ENCODE data around the gene EYS.

The EYS gene

DNA sequence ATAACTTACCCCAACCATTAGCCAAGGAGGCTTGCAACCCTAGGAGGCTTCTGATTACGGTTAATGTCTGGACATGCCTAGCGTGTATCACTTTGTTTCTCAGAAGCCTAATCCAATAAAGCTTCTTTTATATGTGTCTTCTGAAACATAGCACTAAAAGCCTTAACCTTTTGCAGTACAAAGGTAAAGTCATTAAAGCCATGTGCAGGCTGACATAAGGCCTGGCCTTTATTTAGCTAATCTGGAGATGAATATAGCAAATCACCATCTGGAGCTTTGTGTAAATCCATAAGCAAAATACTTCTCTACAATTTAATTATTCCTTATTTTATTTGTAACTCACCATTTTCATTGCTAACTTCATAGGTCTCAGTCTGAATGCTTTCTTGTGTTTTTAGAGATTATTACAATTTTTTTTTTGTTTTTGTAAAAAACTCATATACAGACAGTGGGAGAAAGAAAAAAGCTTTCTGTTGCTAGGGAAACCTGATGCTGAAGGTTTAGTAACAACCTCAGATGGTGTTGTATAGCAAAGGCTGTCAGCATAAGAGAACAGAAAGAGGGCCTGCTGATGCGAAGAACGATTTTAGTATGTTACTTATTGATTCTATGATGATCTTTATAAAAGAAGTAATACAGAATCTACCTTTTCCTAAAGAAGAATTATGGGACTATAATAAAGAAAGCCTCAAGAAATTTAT is at the start of gene EYS:
TSS of gene EYS (minus strand) at position 101 of the 701 bp plus-strand sequence. CDS start 211,816 bp downstream, outside the sequence.
- in situ Hi-C loops (cut with MboI; ENCODE audit: low sequenced_read_pairs), result no loop called here

DNA sequence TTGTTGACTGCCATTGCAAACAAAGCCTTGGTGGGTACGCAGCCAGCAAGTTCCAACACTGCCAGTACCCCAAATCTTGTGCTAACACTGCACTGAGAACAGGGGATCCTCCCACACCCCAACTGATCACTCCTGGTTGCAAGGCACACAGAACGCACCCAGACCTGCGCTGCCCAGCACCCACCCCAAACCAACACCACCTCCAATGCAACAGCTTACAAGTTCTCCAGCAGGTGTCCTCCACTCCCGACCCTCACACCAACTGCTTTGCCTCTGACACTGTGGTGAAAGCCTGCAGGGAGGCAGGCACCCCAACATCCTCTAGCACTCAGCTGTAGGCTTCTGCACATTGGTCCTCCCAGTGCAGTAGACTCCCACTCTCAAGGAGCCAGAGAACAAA is 39.3 kb upstream of the EYS start:
- in situ Hi-C loops (cut with MboI; ENCODE audit: low sequenced_read_pairs), result no loop called here

DNA sequence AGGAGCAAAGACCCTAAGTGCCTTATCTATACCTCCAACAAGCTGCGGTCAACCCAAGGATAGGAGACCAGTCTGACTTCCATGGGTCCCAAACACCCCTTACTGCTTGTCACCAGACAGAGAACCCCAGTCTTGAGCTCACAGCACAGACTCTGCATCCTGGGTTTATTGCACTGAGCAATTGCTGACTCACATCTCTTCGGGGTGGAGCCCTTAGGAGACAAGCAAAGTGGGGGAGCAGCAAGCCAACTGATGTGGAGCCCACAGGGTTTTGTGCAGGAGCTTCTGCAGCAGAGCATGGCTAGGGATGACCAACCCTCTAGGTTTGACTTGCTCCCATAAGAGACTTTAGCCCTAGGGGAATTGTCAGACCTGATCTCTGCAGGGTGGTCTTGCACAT is 38.6 kb upstream of the EYS start:
- in situ Hi-C loops (cut with MboI; ENCODE audit: low sequenced_read_pairs), result no loop called here

DNA sequence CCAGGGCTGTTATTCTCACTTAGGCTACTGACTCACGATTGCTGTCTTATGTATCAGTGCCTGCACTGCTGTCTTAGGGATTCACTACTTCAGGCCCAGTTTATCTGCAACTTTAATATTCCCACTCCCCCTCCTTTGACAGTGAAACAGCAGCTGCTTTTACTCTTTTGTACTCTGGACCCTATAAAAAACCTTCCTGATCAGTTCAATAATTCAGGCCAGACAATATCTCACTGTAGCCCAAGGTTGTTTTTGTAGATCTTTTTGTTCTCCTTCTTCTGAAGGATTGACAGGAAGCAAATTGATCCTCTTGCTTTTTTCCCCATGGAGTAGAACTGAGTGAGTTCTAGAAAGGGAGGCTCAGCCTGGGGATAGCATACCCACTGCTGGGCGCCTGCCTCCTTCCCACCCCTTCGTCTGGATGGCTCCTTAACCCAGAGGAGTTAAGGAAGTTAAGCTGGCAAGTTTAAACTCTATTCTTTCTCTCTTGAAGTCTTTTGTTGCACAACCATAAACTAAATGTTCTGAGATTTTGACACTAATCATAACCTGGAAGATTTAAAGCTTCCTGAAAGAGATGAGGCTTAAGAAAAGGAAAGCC is 22.0 kb upstream of the EYS start:
- in situ Hi-C loops (cut with MboI; ENCODE audit: low sequenced_read_pairs), result no loop called here

DNA sequence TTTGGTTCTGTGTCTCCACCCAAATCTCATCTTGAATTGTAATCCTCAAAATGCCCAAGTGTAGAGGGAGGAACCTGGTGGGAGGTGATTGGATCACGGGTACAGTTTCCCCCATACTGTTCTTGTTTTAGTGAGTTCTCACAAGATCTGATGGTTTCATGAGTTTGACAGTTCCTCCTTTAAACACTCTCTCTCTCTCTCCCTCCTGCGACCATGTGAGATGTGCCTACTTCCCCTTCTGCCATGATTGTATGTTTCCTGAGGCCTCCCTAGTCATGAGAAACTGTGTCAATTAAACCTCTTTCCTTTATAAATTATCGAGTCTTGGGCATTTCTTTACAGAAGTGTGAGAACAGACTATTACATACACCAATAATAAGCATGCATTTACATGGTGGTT is 12.1 kb upstream of the EYS start:
- in situ Hi-C loops (cut with MboI; ENCODE audit: low sequenced_read_pairs), result no loop called here

DNA sequence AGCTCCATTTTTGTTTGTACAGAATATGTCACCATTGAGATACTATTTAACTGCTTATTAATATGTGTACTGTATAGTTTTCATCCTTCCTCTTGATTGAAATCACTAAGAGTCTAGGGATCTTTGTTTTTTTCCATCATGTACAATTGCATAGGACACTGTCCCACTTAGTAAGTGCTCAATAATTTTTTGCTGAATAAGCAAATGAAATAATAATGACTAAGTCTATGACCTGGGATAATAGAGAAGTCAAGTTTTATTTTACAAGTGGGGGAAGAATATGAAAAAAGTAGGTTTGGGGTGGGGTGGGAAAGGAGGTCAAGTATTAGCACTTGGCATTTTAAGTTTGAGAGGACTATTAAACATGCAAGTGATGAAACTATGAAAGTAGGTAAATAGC is 4.5 kb upstream of the EYS start:
- in situ Hi-C loops (cut with MboI; ENCODE audit: low sequenced_read_pairs), result no loop called here

DNA sequence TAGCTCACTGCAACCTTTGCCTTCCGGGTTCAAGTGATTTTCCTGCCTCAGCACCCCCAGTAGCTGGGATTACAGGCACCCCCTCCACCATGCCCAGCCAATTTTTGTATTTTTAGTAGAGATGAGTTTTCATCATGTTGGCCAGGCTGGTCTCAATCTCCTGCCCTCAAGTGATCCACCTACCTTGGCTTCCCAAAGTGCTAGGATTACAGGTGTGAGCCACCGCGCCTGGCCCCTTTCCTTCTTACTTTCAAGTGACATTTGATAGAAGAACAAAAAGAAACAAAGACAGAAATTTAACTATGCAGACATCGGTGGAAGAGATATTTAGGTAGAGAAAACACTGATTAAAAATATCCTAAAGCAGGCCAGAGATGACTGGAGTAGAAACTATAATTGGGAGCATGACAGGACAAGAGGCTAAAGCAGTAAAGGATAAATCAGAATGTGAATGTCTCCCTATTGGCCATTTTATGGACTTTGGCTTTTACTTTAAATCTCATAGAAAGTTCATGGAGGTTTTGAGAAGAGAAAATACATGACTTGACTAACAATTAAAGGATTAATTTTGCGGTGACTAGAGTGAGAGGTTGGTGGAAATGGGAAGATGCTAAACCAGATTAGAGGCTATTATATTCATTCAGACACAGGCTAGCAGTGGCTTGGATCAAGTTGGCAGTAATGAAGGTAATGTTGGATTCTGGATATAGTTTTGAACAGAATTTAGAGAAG is 2.2 kb upstream of the EYS start:
- in situ Hi-C loops (cut with MboI; ENCODE audit: low sequenced_read_pairs), result no loop called here

DNA sequence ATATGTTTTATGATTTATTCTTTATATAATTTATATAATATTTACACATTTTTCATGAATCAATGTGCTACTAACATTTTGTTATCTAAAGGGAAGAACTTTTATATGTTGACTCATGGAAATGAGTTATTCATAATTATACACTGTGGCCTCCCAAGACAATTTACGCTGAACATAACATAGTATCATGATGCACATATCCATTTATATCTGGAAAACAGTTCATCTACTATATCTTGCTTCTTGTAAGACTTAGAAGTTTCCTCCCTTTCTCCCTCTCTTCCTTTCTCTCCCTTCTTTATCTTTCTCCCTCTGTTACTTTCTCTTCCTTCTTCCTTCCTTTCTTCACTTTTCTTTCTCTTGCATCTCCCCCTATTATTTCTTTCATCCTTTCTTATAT is 1.1 kb upstream of the EYS start:
- in situ Hi-C loops (cut with MboI; ENCODE audit: low sequenced_read_pairs), result no loop called here

DNA sequence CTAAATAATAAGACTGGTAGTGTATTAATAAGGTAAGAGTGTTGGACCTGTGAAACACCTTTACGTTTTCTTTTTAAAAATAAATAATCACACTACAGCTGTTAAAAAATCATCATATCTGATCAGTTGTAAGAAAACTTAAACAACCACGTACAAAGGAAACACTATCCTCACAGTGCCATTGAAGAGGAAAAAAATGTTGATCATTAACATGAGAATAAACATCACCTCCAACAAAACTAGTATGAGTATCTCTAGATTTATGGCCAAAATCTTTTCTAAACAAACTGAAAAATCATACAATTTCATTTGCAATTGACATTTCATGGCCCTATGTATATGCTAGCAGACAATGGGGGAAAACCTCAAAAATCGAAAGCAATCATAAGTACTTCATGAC is 590 bp downstream of the EYS start:
- in situ Hi-C loops (cut with MboI; ENCODE audit: low sequenced_read_pairs), result no loop called here

DNA sequence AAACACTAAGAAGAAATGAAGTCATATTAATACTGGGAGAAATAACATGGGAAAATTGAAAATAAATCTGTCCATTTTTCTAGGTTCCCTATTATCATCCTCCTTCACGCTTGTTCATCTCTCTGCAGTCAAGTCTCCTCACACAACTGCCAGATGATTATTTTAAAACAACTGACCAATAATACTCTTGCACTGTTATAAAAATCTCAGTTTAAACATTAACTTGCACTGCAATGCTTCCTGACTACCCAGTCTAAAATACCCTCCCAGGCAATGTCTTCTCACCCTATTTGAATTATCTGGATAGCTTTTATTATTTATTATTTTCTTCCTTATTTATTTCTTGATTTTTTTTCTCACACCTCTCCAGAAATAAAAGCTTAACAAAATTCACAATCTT is 5.7 kb downstream of the EYS start:
- in situ Hi-C loops (cut with MboI; ENCODE audit: low sequenced_read_pairs), result no loop called here

DNA sequence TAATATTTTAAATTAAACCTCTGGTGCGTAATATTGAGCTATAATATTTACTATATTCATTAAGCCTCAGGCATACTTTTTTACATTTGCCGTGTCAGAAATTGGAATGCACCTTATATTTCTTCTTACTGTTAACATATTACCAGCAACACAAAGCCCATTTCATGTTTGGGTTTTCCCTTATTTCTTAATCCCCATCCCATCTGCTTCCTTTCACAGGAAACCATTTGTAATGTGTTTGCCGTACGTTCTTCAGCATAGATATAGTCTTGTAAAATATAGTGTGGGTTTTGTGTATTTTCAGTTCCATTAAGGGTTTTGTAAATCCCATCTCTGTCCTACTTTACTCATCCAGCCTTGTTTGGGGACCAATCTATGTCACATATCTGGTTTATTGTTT is 6.5 kb downstream of the EYS start:
- in situ Hi-C loops (cut with MboI; ENCODE audit: low sequenced_read_pairs), result no loop called here

DNA sequence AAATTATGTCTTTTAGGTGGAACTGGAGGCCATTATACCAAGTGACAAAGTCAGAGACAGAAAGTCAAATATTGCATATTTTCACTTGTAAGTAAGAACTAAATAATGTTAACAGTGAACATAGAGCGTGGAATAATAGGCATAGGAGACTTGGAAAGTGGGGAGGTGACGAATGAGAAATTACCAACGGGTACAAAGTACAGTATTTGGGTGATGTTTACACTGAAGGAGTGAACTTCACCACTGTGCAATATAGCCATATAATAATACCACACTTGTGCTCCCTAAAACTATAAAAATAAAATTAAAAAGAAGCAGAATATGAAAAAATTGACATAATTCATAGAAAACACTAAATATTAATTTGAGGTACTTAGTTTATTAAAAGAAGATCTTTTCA is 14.9 kb downstream of the EYS start:
- in situ Hi-C loops (cut with MboI; ENCODE audit: low sequenced_read_pairs), result no loop called here

DNA sequence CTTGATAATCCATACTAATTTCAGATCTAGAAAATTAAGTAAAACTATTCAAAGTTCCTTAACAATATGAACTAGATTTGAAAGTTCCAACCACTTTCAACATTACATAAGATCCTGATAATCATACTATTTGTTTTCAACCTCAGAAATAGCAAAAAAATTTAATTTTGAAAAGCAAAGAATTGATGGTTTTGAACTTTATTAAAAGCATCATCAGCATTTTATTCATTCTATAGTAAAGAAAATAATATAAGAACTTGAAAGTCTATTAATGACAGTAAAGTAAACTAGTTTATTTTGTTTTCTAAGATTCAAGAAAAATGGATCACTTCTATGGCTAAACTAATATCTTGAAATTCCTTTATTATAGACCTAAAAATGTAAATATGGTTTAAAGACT is 26.8 kb downstream of the EYS start:
- in situ Hi-C loops (cut with MboI; ENCODE audit: low sequenced_read_pairs), result no loop called here

DNA sequence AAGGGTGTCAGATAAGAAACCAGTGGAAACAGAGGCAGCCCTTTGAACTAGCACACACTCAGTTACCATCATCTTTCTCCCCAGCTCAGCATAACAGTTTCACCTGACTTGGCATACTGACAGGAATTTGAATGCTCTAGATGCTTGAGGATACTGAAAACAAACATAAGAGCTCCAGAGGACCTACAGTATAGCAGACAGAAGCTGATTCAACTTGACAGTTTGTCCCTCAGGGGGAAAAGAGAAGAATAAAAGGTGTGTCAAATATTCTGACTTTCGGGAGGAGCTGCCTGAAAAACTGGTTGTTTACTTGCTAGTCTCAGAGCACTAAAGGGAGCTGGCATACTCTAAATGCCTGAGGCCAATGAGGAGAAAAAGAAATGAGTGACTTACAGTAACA is 35.1 kb downstream of the EYS start:
- in situ Hi-C loops (cut with MboI; ENCODE audit: low sequenced_read_pairs), result no loop called here

DNA sequence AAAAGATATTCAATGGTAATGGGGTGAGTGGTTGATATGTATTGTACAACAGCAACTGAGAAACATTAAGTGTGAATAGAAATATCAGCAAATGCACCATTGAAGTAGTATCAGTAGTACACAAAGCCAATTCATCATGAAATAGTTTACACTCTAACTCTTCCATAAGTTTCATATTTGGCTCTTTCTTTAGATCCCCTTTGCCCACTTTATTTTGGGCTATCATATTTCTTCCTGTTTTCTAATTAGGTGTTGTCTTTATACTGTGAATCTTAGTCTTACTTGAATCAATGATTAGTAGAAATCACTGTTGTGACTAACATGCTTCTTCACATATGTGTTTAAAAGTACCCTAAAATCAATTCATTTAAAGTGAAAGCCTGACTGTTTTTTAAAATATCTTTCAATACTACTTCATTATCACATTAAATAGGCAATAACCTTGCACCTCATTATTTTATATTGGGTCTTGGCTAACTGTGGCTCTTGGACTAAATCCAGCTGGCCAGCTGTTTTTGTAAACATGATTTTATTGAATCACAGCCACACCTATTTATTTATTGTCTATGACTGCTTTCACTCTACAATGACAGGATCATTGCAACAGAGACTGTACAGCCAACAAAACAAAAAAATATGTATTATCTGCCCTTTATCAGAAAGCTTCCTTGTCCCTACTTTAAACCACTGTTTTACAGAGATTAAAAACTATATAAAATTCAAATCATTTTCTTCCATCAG is 38.9 kb downstream of the EYS start:
- in situ Hi-C loops (cut with MboI; ENCODE audit: low sequenced_read_pairs), result no loop called here

DNA sequence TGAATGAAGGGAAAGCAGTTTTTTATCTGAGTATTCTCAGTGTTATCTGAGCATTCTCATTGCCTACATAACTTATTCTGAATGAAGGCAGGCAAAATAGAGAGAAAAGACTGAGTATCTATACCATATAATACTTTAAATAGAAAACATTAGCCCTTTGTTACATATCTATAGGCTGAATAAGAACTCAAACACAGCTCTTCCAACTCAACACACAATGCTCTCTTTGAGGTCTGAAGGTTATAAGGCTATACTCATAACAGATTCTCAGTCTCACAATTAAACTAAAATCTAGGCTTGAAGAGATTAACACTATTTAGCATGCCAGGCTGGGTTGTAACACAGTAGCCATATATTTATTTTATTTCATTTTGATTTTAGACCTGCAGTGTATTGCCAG is 56.9 kb downstream of the EYS start:
- in situ Hi-C loops (cut with MboI; ENCODE audit: low sequenced_read_pairs), result no loop called here

DNA sequence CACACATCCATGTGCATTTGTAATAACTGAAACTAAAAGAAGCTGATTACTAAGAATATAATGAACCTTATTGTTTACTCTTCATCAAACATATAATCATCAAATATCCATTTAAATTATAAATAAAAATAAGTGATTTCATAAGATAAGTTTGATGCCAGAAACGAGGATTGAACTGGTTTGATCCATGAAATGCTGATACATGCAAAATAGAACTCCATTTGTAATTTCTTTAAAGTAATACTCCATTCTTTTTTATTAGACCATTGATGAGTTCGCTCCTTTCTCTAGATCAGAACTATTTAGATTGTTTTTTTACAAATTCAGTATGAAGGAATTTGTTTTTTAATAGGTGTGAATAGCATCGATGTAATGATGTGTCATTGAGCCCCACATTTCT is 57.6 kb downstream of the EYS start:
- in situ Hi-C loops (cut with MboI; ENCODE audit: low sequenced_read_pairs), result no loop called here

DNA sequence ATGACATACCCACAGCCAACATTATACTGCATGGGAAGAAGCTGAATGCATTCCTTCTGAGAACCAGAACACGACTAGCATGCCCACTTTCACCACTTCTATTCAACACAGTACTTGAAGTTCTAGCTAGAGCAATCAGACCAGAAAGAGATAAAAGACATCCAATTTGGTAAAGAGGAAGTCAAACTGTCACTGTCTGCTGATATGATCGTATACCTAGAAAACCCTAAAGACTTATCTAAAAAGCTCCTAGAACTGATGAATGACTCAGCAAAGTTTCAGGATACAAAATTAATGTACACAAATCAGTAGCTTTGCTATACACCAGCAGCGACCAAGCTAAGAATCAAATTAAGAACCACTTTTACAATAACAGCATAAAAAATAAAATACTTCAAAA is 60.5 kb downstream of the EYS start:
- in situ Hi-C loops (cut with MboI; ENCODE audit: low sequenced_read_pairs), result no loop called here

DNA sequence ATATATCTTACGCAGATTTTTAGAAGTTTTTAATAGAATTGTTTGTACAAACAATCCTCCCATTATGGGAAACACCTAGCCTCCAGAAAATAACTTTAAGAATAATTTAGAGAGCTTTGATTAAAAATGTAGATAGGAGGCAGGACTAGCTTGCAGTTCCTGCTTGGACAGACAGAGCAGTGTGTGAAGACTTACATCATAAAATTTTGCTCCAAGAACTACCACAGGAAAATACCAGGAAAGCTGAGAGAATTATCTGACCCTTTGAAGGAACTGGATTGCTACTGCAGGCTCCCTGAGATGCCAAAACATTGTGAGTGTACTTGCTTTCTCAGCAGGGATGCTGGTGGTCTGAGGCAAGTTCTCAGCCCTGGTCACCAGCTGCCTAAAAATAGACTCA is 64.2 kb downstream of the EYS start:
- in situ Hi-C loops (cut with MboI; ENCODE audit: low sequenced_read_pairs), result no loop called here

DNA sequence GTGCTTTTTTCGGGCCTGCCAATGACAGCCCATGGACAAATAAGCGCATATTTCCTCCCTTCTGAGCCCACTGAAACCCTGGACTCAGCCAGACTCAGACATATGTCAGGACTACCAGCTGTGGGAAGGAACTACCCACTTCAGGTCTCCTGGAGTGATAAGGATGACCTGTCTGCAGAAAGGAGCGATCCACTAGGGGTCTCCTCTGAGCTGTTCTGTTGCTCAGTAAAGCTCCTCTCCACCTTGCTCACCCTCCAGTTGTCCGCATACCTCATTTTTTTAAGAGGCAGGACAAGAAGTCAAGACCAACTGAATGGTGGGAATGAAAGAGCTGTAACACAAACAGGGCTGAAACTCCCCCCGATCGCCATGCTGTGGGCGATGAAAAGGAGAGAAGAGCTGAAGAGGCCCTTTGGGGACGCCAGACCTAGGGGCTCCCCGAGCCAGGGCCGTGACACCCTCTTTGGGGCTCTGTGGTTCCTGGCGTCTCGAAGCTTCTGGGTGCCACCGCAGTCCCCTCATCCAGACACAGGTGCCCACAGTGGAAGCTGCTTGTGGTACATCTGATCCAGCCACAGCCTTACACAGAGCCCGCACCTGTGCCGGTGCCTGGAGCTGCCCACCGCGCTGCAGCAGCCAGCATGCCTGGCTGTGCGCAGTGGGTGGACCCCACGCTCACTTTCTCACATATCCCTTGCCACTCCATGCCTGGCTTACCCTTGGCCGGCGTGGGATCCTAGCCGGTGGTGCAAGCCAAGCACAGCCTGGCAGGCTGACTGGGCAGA is 68.8 kb downstream of the EYS start:
- in situ Hi-C loops (cut with MboI; ENCODE audit: low sequenced_read_pairs), result no loop called here
